NCI-H2227 (cell line): Measurements from ENCODE around the gene EPN2.

Source experiments
- DNase-seq: peaks from one replicate; lab custom pipeline; 2025; ENCODE audit not compliant: unreplicated experiment; lab: John Stamatoyannopoulos, UW

Gene EPN2

GRCh38 chr17:19291646-19292376 lies 54.6 kb downstream of the EPN2 start:
- DNase-seq = no peak

DNA sequence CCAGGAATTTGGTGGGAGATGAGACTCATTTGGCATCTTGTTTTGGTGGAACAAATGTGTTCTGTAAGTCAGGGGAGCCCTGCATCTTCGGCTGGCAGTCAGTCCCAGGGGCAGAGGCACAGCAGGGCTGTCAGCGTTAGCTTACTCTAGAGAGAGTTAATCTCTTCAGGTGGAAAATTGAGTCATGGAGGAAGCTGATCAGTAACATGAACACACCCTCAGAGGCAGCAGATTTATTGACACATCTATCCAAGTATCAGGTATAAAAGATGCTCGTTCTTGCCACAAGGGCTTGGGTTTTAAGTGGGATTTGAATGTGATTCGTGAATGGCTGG lies 55.2 kb downstream of the EPN2 start:
- no peak for DNase-seq

DNA sequence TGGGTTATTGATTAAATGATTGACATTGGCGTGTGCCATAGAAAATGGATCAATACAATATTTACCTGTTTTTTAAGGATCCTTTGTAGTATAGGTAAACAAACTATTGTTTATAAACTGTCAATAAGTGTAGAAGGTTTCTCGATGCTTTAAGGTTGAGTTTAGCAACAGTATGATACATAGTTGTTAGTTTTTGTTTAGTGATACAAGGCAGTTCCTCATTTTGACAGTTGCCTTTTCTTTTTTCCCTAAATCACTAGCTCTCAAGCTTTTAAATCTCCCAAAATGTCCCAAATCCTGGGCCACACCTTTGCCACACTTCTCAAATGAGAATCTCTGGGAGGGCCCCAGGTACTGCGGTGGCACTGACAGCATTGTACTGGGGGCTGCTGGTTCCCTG lies 57.3 kb downstream of the EPN2 start:
- no peak for DNase-seq

- DNase-seq = no peak
Measured at GRCh38 chr17:19295473-19296135, 58.4 kb downstream of the EPN2 start.

DNA sequence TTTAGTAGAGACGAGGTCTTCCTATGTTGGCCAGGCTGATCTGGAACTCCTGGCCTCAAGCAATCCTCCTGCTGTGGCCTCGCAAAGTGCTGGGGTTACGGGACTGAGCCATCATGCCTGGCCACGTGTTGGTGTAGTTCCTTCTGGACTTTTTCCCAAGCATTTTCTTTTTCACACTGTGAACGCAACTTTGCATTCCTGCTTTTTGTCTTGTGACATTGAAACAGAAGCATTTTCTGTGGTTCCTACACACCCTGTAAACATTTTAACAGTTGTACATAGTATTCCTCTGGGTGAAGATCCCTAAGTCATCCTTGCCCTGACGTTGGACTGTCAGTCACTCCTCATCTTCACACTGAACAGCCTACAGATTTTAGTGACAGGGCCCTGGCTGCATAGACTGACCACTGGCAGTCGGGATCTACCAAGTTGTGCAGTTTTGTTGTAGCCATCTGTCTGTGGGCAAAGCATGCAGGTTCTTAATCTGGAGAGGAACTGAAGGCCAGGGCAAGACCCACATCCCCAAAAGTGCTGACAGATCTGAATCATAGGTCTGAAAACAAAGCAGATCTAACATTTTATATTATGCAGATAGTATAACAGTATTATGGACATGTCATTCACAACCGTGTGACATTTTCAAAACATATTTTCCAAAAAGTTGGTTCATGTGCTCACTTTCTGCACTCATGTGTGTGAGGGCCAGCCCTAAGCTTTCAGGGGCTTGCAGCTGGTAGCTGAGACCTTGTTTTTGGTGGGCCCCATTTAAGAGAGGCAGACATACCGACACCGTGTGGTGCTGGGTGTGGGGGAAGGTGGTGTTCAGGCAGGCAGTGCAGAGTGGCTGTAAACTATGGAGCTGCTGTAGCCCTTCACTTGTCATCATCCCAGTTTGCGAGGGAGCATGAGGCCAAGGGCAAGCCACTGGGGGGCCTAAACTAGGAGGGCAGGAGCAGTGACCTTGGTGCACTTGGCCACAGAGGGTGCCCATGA lies 59.9 kb downstream of the EPN2 start:
- no peak for DNase-seq

DNA sequence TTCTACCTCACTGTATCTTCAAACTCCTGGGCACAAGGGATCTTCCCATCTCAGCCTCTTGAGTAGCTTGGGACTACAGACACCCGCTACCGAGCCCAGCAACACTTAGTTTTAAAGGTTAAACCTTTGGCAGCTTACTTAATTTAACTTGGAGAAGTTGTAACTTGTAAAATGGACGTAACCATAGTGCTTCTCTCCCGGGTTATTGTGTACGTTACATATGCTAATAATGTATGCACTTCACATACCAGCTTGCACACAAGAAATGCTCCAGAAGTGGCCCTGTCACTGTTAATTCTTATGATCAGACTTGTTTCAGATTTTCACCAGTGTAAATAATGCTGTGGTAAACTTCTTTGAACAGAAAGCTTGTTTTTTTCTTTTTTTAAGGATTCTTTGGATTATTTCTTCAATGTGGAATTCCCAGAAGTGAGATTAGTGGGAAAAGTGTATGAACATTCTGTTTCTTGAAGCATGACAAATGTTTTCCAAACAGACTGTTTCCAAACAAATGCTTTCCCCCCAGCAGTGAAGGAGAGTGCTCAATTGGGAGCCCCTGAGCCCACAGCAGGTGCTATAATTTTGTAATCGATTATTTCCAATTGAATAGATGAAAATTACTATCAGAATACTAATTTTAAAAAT lies 61.5 kb downstream of the EPN2 start:
- no peak for DNase-seq

DNA sequence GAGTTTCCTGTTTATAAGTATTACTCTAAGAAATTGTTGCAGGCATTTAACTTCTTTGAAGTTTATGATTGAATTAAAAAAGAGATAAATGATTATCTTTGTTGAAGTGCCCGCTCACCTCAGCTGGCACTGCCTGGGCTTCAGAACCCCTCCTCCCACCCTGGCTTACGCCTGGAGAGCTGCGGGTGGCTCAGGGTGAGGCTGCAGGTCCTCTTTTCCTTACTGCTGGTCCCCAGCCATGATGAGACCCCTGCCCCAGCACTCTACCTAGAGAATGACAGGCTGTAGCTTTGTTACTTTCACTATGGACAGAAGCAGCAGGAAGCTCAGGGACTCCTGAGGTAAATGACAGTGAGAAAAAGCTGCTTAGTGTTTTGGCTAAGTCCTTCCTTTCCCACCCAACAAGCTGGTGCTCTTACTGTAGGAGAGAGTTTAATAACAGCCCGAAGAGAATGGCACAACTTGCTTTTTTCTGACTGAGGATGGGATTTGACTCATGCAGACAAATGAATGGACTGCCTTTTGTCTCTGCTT lies 62.1 kb downstream of the EPN2 start:
- DNase-seq = no peak

- DNase-seq = no peak
Measured at GRCh38 chr17:19299866-19300265, 62.7 kb downstream of the EPN2 start.

DNA sequence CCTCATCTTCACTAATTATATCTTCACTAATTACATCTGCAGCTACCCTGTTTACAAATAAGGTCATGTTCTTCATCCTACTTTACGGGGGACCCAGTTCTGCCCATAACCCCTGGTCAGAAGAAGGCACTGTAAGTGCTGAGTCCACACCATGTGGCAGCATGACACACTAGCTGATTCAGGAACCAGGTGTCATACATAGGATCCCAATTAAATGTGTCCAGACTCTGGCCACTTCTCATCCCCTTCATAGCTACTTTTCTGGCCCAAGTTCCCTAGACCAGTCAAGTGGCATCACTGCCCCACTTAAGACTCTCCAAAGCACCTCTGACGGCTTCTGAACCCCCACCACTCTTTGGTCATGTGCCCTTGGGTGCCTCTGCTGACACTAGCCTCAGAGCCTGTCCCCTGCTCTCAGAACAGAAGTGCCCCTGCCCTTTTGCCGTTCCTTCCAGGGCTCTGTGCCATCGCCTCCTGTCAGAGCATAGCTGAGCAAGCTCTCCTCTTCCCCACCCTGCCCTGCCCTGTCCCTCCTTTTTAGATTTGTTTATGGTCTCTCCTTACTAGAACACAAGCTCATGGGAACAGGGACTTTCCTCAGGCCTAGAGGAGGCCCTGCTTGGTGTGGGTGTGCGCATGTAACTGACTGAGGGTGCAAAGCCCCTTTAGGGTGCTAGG lies 64.2 kb downstream of the EPN2 start:
- DNase-seq = no peak

DNA sequence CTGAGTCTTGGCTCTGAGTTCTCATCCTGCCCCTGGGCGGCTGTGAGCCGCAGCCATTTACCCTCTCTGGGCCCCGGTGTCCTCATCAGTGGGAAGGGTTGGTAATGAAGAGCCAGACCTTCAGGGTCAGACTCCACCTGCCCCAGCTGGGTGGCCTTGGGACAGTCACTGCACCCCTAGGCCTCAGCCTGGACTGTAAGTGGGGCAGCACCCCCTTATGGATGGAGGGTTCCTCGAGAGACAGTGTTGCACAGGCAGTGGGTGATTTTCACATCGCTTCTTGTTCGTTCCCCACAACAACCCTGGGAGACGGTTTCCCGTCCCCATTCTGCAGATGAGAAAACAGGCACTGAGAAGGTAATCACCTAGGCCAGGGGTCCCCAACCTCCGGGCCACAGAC lies 64.8 kb downstream of the EPN2 start:
- no peak for DNase-seq

DNA sequence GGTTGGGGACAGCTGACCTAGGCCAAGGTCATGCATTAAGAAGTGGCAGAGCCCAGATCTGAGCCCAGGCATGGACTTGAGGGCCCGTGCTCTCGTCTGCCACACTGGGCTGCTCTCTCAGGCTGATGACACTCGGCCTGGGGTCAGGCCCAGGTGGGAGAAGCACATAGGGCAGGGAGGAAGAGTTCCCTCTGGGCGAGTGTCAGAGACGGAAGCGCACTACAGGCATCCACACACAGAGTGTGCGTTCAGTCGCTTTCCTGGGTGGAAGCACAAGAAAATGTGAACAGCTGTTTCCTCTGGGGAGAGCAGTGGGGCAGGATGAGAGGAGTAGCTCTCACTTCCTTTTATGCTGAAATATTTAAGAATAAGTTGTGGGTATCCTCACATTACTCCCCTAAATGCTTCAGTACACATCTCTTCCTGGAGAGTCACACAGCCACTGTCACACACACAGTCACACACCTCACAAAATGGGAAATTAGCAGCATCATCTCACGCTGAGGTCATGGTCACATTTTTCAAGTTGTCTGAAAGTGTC lies 65.7 kb downstream of the EPN2 start:
- no peak for DNase-seq

DNA sequence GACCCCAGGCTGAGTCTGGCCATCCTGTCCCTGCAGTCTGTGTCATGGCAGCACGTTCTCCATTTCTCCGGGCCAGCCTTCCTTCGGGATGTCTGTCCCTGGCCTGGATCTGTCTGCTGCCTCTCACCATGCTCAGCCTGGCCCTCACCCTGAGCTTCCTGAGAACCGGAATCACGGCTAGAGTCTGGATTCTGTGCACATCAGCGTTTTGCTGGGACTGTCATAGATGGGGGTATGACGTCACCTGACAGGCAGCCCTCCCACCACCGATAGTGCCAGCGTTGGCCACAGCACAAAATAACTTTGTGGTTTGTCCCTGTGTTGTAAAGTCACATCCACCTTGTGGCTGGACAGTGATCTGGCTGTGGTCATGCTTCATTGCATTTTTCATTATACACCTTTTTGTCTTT lies 66.2 kb downstream of the EPN2 start:
- DNase-seq = no peak

- DNase-seq = no peak
Measured at GRCh38 chr17:19304209-19304608, 67.0 kb downstream of the EPN2 start.

DNA sequence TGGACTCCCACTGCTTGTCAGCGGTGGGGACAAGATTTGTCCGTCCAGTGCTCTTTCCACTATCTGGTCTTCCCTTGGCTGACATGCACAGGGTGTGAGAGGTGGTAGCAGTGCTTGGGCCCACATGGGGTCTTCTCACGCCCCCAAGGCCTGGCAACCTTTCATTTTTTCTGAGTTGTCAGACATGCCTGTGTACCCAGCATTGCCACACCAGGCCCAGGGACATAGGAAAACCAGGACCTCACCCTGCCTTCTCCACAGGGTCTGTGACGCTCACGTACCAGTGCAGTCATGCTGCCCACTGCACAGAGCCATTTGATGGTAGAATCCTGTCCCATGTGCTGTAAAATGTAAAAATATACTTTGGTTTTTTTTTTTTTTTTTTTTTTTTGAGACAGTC lies 67.6 kb downstream of the EPN2 start:
- DNase-seq = no peak

DNA sequence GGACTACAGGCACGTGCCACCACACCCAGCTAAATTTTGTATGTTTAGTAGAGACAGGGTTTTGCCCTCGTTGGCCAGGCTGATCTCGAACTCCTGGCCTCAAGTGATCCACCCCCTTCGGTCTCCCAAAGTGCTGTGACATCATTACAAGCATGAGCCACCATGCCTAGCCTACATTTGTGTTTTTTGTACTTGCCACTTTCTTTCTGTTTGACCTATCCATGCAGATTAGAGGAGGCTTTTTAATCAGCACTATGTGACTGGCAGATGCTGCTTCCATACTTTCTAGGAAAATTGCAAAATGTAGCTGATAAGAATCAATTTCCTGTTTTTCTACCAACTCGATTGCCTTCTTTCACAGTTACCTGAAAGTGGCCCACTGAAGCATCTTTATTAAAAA lies 68.1 kb downstream of the EPN2 start:
- no peak for DNase-seq

GRCh38 chr17:19305761-19306159 lies 68.6 kb downstream of the EPN2 start:
- DNase-seq = no peak

DNA sequence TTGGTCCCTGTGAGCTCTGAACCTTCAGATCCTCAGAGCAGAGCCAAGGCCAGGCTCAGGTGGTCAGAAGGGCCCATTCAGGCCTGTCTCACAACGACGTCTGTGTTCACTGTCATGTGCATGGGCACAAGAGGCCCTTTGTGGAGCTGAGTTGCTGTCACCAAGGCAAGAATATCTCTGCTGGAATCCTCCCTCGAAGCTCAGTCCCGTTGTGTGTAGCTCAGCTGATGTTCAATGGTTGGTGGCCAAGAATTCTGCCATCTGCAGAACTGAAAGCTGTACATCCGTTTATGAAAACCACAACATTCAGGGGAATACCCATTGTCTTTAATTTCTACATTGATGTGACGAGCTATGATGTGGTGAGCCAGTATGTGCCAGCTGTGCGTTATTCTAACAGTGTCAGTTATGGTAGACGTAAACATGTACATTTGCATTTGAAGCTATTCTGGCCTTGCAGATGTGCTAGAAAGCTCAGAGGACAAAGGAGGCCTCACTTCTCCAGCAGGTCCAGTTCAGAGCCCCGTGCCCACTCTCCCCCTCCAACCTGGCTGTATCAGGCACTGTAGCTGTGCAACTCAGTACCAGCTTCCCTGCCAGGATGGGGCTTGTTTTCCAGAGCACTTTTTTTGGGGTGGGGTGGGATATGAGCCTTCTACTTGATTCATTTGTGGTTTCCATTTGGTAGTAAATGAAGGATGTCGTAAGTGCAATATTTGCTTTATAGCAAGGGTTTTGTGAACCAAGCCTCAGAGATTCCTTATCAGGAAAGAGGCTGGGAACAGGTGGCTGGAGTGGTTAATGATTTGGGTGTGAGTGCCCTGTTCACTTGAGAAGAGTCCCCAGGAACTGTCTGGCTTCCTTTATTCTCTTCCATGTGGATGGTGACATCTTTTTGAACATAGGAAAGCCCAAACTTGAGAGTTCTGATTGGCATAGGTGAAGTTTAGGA lies 69.3 kb downstream of the EPN2 start:
- DNase-seq = no peak

GRCh38 chr17:19307521-19307920 lies 70.4 kb downstream of the EPN2 start:
- DNase-seq = no peak

- DNase-seq = no peak
Measured at GRCh38 chr17:19308398-19308797, 71.2 kb downstream of the EPN2 start.
